DND-41 (cell line): Measurements from ENCODE around the gene MINDY4B.

Experiments used
- ATAC-seq: fragments of 200-7000 bp; cut with Tn5 transposase; 3 replicates; pipeline ENCODE4 v1.9.1; 2021; ENCODE audit warnings: low read depth; ENCODE audit not compliant: insufficient read depth
- DNase-seq: peaks from one replicate; pipeline ENCODE4 v3.0.0-alpha.2; 2020
- H2AFZ ChIP-seq: 2 replicates; pipeline ENCODE4 v1.6.0; 2012; ENCODE audit warnings: low read depth, low read length
- H3K27ac ChIP-seq: 2 replicates; pipeline ENCODE4 v1.5.1; 2012; ENCODE audit warnings: low read length, inconsistent platforms
- H3K27me3 ChIP-seq: fragments of 200-600 bp; sonication (generic); 2 replicates; pipeline ENCODE4 v1.6.0; 2012; ENCODE audit warnings: low read length, mild to moderate bottlenecking, inconsistent platforms; ENCODE audit not compliant: insufficient read depth, poor library complexity
- H3K36me3 ChIP-seq: 2 replicates; pipeline ENCODE4 v1.5.1; 2012; ENCODE audit warnings: low read length, inconsistent platforms; ENCODE audit not compliant: insufficient read depth
- H3K4me1 ChIP-seq: 2 replicates; pipeline ENCODE4 v1.5.1; 2012; ENCODE audit warnings: mild to moderate bottlenecking, low read length; ENCODE audit not compliant: insufficient read depth
- H3K4me2 ChIP-seq: 2 replicates; pipeline ENCODE4 v1.6.0; 2012; ENCODE audit warnings: mild to moderate bottlenecking, moderate library complexity, low read length, inconsistent platforms; ENCODE audit not compliant: insufficient read depth
- H3K4me3 ChIP-seq, 2 experiments: fragments of 200-600 bp in 1 of 2; shearing (Covaris generic) in 1 of 2; 2 replicates each; pipeline ENCODE4 v1.5.1; 2012 to 2016; ENCODE audit warnings: inconsistent platforms in 2 of 2, low read length in 2 of 2, mild to moderate bottlenecking in 2 of 2, low read depth in 1 of 2, moderate library complexity in 1 of 2
- H3K79me2 ChIP-seq: 2 replicates; pipeline ENCODE4 v1.6.0; 2012; ENCODE audit warnings: low read length, inconsistent platforms; ENCODE audit not compliant: insufficient read depth
- H3K9ac ChIP-seq: 2 replicates; pipeline ENCODE4 v1.6.0; 2012; ENCODE audit warnings: low read depth, mild to moderate bottlenecking, inconsistent platforms, low read length, moderate library complexity
- H3K9me3 ChIP-seq: 2 replicates; pipeline ENCODE4 v1.5.1; 2012; ENCODE audit warnings: low read length, moderate library complexity, mild to moderate bottlenecking, inconsistent platforms; ENCODE audit not compliant: insufficient read depth, severe bottlenecking
- H4K20me1 ChIP-seq: 2 replicates; pipeline ENCODE4 v1.6.0; 2012; ENCODE audit warnings: low read length; ENCODE audit not compliant: insufficient read depth
- EZH2 ChIP-seq: IDR thresholded peaks from 3 replicates; pipeline ENCODE4 v1.6.1; 2012; ENCODE audit warnings: borderline replicate concordance, low read depth, mild to moderate bottlenecking, moderate library complexity, low read length, inconsistent platforms; ENCODE audit not compliant: severe bottlenecking
- TF ChIP-seq, protein P1 (sequence below): IDR thresholded peaks from 2 replicates; pipeline ENCODE4 v1.5.1; 2012; ENCODE audit warnings: borderline replicate concordance, low read length, moderate library complexity, mild to moderate bottlenecking; ENCODE audit not compliant: poor library complexity, severe bottlenecking; ENCODE audit errors: extremely low read depth

The MINDY4B gene

GRCh38 chr3:150830094-150830681, 75.1 kb downstream of the MINDY4B start:
- no peak overlapping the region for H3K9ac ChIP-seq
- ATAC-seq: peak; percentile 78
- H3K4me2 ChIP-seq: no peak overlapping the region

DNA sequence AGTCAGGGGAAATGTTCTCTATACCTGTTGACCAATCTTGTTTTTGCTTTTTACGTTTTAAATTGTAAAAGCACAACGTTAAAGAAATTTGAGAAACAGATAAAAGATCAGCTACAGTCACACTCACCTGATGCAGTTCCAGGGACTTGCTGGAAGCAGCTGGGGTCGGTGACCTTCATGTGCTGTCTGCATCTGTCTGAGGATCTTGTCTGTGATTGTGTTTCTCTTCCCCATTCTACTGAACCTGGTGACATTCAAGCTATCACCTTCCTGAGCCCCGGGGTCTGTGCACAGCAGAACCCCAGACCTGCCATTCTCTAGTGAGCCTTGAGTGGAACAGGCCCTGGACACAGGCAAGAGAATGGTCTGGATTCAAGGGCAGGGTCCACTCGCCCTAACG, 75.8 kb downstream of the MINDY4B start:
- no peak overlapping the region for H2AFZ ChIP-seq
- no peaks in the 10 kb centered on the region for H3K79me2 ChIP-seq
- no peak for DNase-seq
- no peak for ATAC-seq
- H3K36me3 ChIP-seq: no peaks in the 10 kb centered on the region
- H3K27me3 ChIP-seq: peaks cover 5% of the 10 kb centered on the region
- no peak overlapping the region for H3K9ac ChIP-seq
- H3K4me3 ChIP-seq: no peak overlapping the region
- no peaks in the 10 kb centered on the region for H4K20me1 ChIP-seq
- H3K4me2 ChIP-seq: no peak overlapping the region
- H3K4me1 ChIP-seq: no peaks in the 10 kb centered on the region
- H3K27ac ChIP-seq: no peak overlapping the region
- no peak for TF ChIP-seq EZH2
- TF ChIP-seq, protein P1, sequence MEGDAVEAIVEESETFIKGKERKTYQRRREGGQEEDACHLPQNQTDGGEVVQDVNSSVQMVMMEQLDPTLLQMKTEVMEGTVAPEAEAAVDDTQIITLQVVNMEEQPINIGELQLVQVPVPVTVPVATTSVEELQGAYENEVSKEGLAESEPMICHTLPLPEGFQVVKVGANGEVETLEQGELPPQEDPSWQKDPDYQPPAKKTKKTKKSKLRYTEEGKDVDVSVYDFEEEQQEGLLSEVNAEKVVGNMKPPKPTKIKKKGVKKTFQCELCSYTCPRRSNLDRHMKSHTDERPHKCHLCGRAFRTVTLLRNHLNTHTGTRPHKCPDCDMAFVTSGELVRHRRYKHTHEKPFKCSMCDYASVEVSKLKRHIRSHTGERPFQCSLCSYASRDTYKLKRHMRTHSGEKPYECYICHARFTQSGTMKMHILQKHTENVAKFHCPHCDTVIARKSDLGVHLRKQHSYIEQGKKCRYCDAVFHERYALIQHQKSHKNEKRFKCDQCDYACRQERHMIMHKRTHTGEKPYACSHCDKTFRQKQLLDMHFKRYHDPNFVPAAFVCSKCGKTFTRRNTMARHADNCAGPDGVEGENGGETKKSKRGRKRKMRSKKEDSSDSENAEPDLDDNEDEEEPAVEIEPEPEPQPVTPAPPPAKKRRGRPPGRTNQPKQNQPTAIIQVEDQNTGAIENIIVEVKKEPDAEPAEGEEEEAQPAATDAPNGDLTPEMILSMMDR: no peak
- H3K9me3 ChIP-seq: no peaks in the 10 kb centered on the region

More at GRCh38 chr3:150830094-150830681, 75.1 kb downstream of the MINDY4B start:
- TF ChIP-seq EZH2: no peak
- TF ChIP-seq, protein P1: peak; percentile 61
- Histone ChIP-seq H3K27me3 (peaks cover 5% of the 10 kb centered on the region), H3K36me3 (no peaks in the 10 kb centered on the region), H3K4me1 (no peaks in the 10 kb centered on the region), H3K27ac (no peak overlapping the region), H3K9me3 (no peaks in the 10 kb centered on the region), H4K20me1 (no peaks in the 10 kb centered on the region), H3K4me3 (no peak overlapping the region), H2AFZ (no peak overlapping the region), H3K79me2 (no peaks in the 10 kb centered on the region)
- peak; percentile 6 for DNase-seq

DNA sequence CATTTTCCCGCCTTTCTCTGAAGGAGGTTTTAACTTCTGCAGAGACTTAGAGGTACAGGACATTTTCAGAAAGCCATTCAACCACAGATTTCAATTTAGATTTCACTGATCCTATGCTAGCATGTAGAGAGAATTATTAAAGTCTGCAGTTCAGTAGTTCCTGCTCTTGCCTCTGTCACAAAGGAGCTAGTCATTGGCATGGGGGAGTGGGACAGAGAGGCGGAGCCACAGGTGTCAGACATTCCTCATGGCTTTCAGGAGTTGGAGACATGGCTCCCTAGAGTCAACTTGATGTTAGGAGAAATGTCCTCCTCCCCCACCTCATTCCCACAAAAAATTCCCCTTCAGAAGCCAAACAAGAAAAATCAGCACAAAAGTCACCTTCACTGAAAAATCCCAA, 76.2 kb downstream of the MINDY4B start:
- H2AFZ ChIP-seq: no peak overlapping the region
- no peaks in the 10 kb centered on the region for H3K36me3 ChIP-seq
- ATAC-seq: no peak
- peaks cover 5% of the 10 kb centered on the region for H3K27me3 ChIP-seq
- no peaks in the 10 kb centered on the region for H3K4me1 ChIP-seq
- no peaks in the 10 kb centered on the region for H3K79me2 ChIP-seq
- no peak for TF ChIP-seq EZH2
- TF ChIP-seq, protein P1: no peak
- H3K4me3 ChIP-seq: no peak overlapping the region
- no peaks in the 10 kb centered on the region for H4K20me1 ChIP-seq
- H3K9ac ChIP-seq: no peak overlapping the region
- no peak overlapping the region for H3K27ac ChIP-seq
- DNase-seq: no peak
- H3K9me3 ChIP-seq: no peaks in the 10 kb centered on the region
- H3K4me2 ChIP-seq: no peak overlapping the region
